Common myeloid progenitor, CD34-positive (primary cell): Measurements from ENCODE around the gene HOOK1.

Experiments
- CTCF ChIA-PET: fragments of 350-600 bp; sonication (Branson Sonifier 250); formaldehyde crosslinking; loops from one replicate; lab custom pipeline; 2021; ENCODE audit warnings: antibody characterized with exemption; lab: Charles Lee
- POLR2A ChIA-PET: fragments of 350-600 bp; sonication (Branson Sonifier 250); formaldehyde crosslinking; loops from one replicate; lab custom pipeline; 2021; ENCODE audit warnings: antibody characterized with exemption; lab: Charles Lee
- DNase-seq, 3 donors: peaks; one replicate each; pipeline versions ENCODE4 v3.0.0 to v3.0.0-alpha.2; 2013
- H3K27ac ChIP-seq, 2 experiments: 1 replicate in 1 of 2; 2 replicates in 1 of 2; pipeline ENCODE4 v1.7.0; 2013; ENCODE audit warnings: inconsistent platforms in 2 of 2, low read length in 2 of 2, mild to moderate bottlenecking in 2 of 2, low read depth in 1 of 2, moderate library complexity in 1 of 2; ENCODE audit not compliant: severe bottlenecking in 2 of 2, insufficient read depth in 1 of 2, poor library complexity in 1 of 2
- H3K27me3 ChIP-seq, 5 experiments: replicated peaks in 2 of 5; 1 replicate in 3 of 5; 2 replicates in 2 of 5; pipeline versions ENCODE4 v1.6.1 to v1.7.0; 2013; ENCODE audit warnings: low read length in 4 of 5, mild to moderate bottlenecking in 2 of 5, moderate library complexity in 2 of 5, inconsistent platforms in 1 of 5; ENCODE audit not compliant: insufficient read depth in 5 of 5, control insufficient read depth in 4 of 5
- H3K36me3 ChIP-seq, 4 experiments: 1 replicate in 2 of 4; 2 replicates in 2 of 4; pipeline versions ENCODE4 v1.6.1 to v1.7.0; 2013; ENCODE audit warnings: low read length in 3 of 4, control low read depth in 1 of 4, mild to moderate bottlenecking in 1 of 4; ENCODE audit not compliant: control insufficient read depth in 4 of 4, insufficient read depth in 4 of 4
- H3K4me1 ChIP-seq, 4 experiments: 1 replicate in 3 of 4; 2 replicates in 1 of 4; pipeline versions ENCODE4 v1.6.1 to v1.7.1; 2013; ENCODE audit warnings: low read length in 3 of 4, mild to moderate bottlenecking in 3 of 4, control low read depth in 1 of 4, inconsistent platforms in 1 of 4, moderate library complexity in 1 of 4; ENCODE audit not compliant: control insufficient read depth in 4 of 4, insufficient read depth in 4 of 4; ENCODE audit errors: control extremely low read depth in 1 of 4
- H3K4me3 ChIP-seq, 7 experiments: 1 replicate in 4 of 7; 2 replicates in 3 of 7; pipeline versions ENCODE4 v1.5.1 to v1.7.0; 2013; ENCODE audit warnings: mild to moderate bottlenecking in 7 of 7, low read length in 6 of 7, moderate library complexity in 6 of 7, inconsistent platforms in 2 of 7, low read depth in 2 of 7, control low read depth in 1 of 7; ENCODE audit not compliant: insufficient read depth in 4 of 7, control insufficient read depth in 1 of 7; ENCODE audit errors: extremely low read depth in 1 of 7
- H3K9me3 ChIP-seq, 5 experiments: 1 replicate in 4 of 5; 2 replicates in 1 of 5; pipeline versions ENCODE4 v1.6.1 to v1.7.1; 2013; ENCODE audit warnings: low read length in 4 of 5, mild to moderate bottlenecking in 2 of 5, inconsistent platforms in 1 of 5, low read depth in 1 of 5, moderate library complexity in 1 of 5; ENCODE audit not compliant: control insufficient read depth in 4 of 5, insufficient read depth in 2 of 5; ENCODE audit errors: control extremely low read depth in 1 of 5
- WGBS: methylation state at CpG from one replicate; pipeline ENCODE4 v1.1.5; 2013; ENCODE audit not compliant: insufficient coverage; 5-methylcytosine and 5-hydroxymethylcytosine counted together

HOOK1 gene

DNA sequence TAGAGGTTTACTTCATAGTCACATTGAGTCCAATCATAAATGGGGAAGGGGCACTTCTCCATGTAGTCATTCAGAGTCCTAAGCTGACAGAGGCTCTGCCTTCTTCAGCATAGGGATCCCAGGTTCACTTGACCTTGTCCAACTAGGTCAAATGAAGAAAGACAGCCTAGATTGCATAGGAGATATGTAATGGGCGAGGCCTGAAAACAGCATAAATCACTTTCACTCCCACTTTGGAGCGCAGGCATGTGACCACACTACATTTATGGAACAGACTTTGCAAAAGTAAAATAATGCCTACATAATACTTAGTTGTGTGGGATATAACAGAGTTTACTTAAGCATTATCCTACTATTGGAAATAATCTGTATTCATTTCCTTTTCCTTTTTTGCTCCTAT, 51.7 kb downstream of the HOOK1 start:
- DNase-seq: no peak
- Histone ChIP-seq H3K27me3 (no peaks in the 10 kb centered on the region), H3K27ac (no peak overlapping the region), H3K36me3 (peaks cover 0 to 12% (median 8%) of the 10 kb centered on the region in 4 experiments), H3K9me3 (no peaks in the 10 kb centered on the region), H3K4me3 (no peak overlapping the region), H3K4me1 (no peaks in the 10 kb centered on the region)
- WGBS: no CpG with 5 or more reads among the region's 2 CpGs
- POLR2A ChIA-PET: no interaction called here
- CTCF ChIA-PET: no interaction called here

- H3K4me1 ChIP-seq: no peaks in the 10 kb centered on the region
- ChIA-PET CTCF (no interaction called here), POLR2A (no interaction called here)
- peaks cover 0 to 19% (median 6%) of the 10 kb centered on the region in 4 experiments for H3K36me3 ChIP-seq
- no peak overlapping the region for H3K27ac ChIP-seq
- peaks cover 0 to under 1% (median 0%) of the 10 kb centered on the region in 5 experiments for H3K9me3 ChIP-seq
- no peak overlapping the region for H3K4me3 ChIP-seq
- no peaks in the 10 kb centered on the region for H3K27me3 ChIP-seq
- DNase-seq: no peak
These were observed 57.0 kb downstream of the HOOK1 start for GRCh38 chr1:59871746-59872145.

- CTCF ChIA-PET: no interaction called here
- 96% methylated on average over 2 of the region's 2 CpGs for WGBS
These were observed 62.4 kb downstream of the HOOK1 start for GRCh38 chr1:59877108-59877682.

DNA sequence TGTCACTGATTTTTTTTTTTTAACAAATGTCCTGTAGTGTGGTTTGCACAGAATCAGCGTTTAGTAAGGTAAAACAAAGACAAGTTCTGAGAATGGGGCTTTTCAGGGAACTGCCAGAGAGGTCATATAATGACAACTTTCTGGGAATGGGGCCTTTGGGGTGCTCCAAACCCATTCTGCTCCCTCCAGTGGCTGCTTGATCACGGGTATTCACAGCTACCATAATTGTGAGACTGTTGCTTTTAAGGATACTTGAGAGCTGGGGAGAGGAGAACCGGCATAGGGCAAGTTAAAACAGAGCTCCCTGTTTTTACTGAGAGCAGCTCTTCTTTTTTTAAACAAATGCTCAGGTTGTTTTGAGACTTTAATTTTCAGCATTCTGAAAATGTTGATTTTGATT, 63.6 kb downstream of the HOOK1 start:
- H3K4me1 ChIP-seq: peaks cover 0 to 6% (median 5%) of the 10 kb centered on the region in 4 experiments
- 96% methylated on average over 3 of the region's 3 CpGs for WGBS
- ChIA-PET POLR2A (no interaction called here), CTCF (interaction anchor here (0.8 to 3.6 kb wide), 5 partner anchors 23 to 119 kb away, joined by 3 to 16 read pairs (median 4); no protein-coding TSS in a partner anchor)
- H3K9me3 ChIP-seq: peaks cover 0 to 7% (median 2%) of the 10 kb centered on the region in 5 experiments
- H3K36me3 ChIP-seq: peaks cover 0 to 9% (median 0%) of the 10 kb centered on the region in 4 experiments
- H3K27ac ChIP-seq: no peak overlapping the region
- DNase-seq: no peak
- no peaks in the 10 kb centered on the region for H3K27me3 ChIP-seq
- H3K4me3 ChIP-seq: no peak overlapping the region

More at GRCh38 chr1:59877108-59877682, 62.4 kb downstream of the HOOK1 start:
- peaks cover 0 to 7% (median 2%) of the 10 kb centered on the region in 5 experiments for H3K9me3 ChIP-seq
- H3K27me3 ChIP-seq: no peaks in the 10 kb centered on the region
- peaks cover 0 to 9% (median 2%) of the 10 kb centered on the region in 4 experiments for H3K36me3 ChIP-seq
- H3K4me1 ChIP-seq: peaks cover 0 to 6% (median 5%) of the 10 kb centered on the region in 4 experiments
- no peak overlapping the region for H3K27ac ChIP-seq
- no peak for DNase-seq
- no peak overlapping the region for H3K4me3 ChIP-seq
- POLR2A ChIA-PET: interaction anchor here (0.6 kb wide), 1 partner anchor 325 kb away, joined by 4 read pairs; no protein-coding TSS in a partner anchor

GRCh38 chr1:59879574-59879973, 64.8 kb downstream of the HOOK1 start:
- H3K9me3 ChIP-seq: peaks cover 0 to 7% (median 2%) of the 10 kb centered on the region in 5 experiments
- WGBS: 73% methylated on average over 4 of the region's 5 CpGs

DNA sequence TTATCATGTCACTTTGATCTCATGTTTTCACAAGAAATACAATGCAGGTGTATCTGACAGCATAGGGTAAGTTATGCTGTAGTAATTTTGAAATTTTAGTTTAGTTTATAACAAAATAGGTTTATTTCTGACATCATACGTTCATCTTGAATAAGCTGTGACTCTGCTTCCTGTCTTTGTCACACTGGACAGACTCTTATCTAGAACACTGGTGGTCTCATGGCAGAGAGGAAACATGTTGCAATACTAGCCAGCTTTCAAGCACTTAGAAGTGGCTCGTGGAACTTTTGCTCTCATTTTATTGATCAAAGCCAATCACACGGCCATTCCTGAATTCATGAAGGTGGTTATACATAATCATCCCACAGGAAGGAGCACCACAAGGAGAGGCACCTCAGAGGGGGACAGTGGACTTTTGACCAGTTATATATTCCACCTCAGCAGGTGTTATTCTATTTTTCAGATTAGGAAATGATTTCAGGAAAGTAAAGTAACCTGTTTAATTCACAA, 65.3 kb downstream of the HOOK1 start:
- Histone ChIP-seq H3K36me3 (peaks cover 0 to 5% (median 0%) of the 10 kb centered on the region in 4 experiments), H3K27me3 (no peaks in the 10 kb centered on the region), H3K4me3 (no peak overlapping the region), H3K27ac (no peak overlapping the region), H3K4me1 (peaks cover 0 to 6% (median 5%) of the 10 kb centered on the region in 4 experiments), H3K9me3 (peaks cover 0 to 7% (median 2%) of the 10 kb centered on the region in 5 experiments)
- peak; percentile 34 to 85 (median 74) for DNase-seq
- 0% methylated on average over 1 of the region's 3 CpGs for WGBS
- CTCF ChIA-PET: interaction anchor here (0.9 to 3.6 kb wide), 8 partner anchors 9 to 71 kb away, joined by 3 to 16 read pairs (median 4); no protein-coding TSS in a partner anchor
- POLR2A ChIA-PET: no interaction called here

More at GRCh38 chr1:59879574-59879973, 64.8 kb downstream of the HOOK1 start:
- H3K4me3 ChIP-seq: no peak overlapping the region
- POLR2A ChIA-PET: no interaction called here
- DNase-seq: peak; percentile 70 to 79 (median 77)
- peaks cover 0 to 6% (median 5%) of the 10 kb centered on the region in 4 experiments for H3K4me1 ChIP-seq
- H3K27ac ChIP-seq: no peak overlapping the region
- H3K36me3 ChIP-seq: peaks cover 0 to 5% (median 0%) of the 10 kb centered on the region in 4 experiments
- no peaks in the 10 kb centered on the region for H3K27me3 ChIP-seq
- CTCF ChIA-PET: interaction anchor here (0.9 to 3.6 kb wide), 7 partner anchors 15 to 72 kb away, joined by 3 to 16 read pairs (median 4); no protein-coding TSS in a partner anchor

DNA sequence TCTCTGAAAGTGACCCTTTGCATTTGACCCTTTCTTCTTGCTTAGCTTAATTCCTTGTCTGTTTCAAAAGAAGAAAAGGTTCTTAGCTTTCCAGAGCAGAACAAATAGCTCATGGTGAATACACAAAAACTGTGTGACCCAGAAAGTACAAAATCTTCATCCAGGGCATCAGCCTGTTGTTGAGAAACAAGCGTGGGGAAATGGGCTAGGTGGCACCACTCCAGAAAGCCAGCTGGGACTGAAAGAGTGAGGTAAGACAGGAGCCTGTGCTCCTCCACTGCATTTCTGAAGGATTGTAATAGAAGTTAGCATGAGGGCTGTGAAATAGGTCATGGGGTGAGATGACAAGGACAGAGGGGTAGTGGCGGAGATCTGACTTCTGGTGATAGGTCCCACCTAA, 66.0 kb downstream of the HOOK1 start:
- peaks cover 0 to 5% (median 0%) of the 10 kb centered on the region in 4 experiments for H3K36me3 ChIP-seq
- 82% methylated on average over 1 of the region's 2 CpGs for WGBS
- no peak overlapping the region for H3K4me3 ChIP-seq
- peaks cover 0 to 6% (median 5%) of the 10 kb centered on the region in 4 experiments for H3K4me1 ChIP-seq
- H3K27me3 ChIP-seq: no peaks in the 10 kb centered on the region
- peaks cover 0 to 7% (median 2%) of the 10 kb centered on the region in 5 experiments for H3K9me3 ChIP-seq
- ChIA-PET CTCF (interaction anchor here (0.9 to 3.6 kb wide), 7 partner anchors 9 to 70 kb away, joined by 3 to 16 read pairs (median 4); no protein-coding TSS in a partner anchor), POLR2A (no interaction called here)
- DNase-seq: no peak
- no peak overlapping the region for H3K27ac ChIP-seq
